ENCODE results near the gene COL15A1. TPM values are rescaled to one million over a fixed set of nuclear protein-coding genes. Genes with fewer than 3 reads are reported as not detected.

COL15A1 gene
- polyA plus RNA-seq, 3 donors from 2014 or later, result 0.36 to 0.85 (median 0.54) TPM

GRCh38 chr9:99040911-99041582 lies 97.3 kb downstream of the COL15A1 start:
- H3K27me3 Mint-ChIP-seq (ENCODE audit: low read depth in 3 of 3), result peaks cover 0 to 2% (median 2%) of the 10 kb centered on the region in 3 donors
- DNase-seq, result peak; percentile 39 to 46 (median 39)
- H3K4me3 Mint-ChIP-seq, result peak overlapping the region; percentile 65 to 80 (median 68)
- peaks cover 5 to 20% (median 9%) of the 10 kb centered on the region in 6 donors for H3K9me3 Mint-ChIP-seq
- peaks cover 73 to 75% of the 10 kb centered on the region in 2 donors for H3K4me1 Mint-ChIP-seq
- H3K36me3 Mint-ChIP-seq, result peaks cover 0 to 15% (median 11%) of the 10 kb centered on the region in 3 donors
- peak overlapping the region; percentile 69 to 88 (median 86) for H3K27ac Mint-ChIP-seq

GRCh38 chr9:99041618-99042017 lies 97.9 kb downstream of the COL15A1 start:
- Mint-ChIP-seq H3K36me3 (peaks cover 0 to 15% (median 11%) of the 10 kb centered on the region in 3 donors), H3K9me3 (peaks cover 5 to 20% (median 9%) of the 10 kb centered on the region in 6 donors), H3K27me3 (ENCODE audit: low read depth in 3 of 3) (peaks cover 0 to 2% (median 2%) of the 10 kb centered on the region in 3 donors), H3K4me3 (peak overlapping the region; percentile 65 to 80 (median 68)), H3K4me1 (peaks cover 77 to 81% of the 10 kb centered on the region in 2 donors), H3K27ac (peak overlapping the region; percentile 69 to 88 (median 86))
- DNase-seq, result peak in 2 of 3 donors; percentile 34 to 40

- DNase-seq, result no peak
- Mint-ChIP-seq H3K4me3 (peak overlapping the region in 1 of 5 donors; percentile 35), H3K9me3 (peaks cover 5 to 20% (median 9%) of the 10 kb centered on the region in 6 donors), H3K27ac (no peak overlapping the region), H3K4me1 (peaks cover 81 to 86% of the 10 kb centered on the region in 2 donors), H3K27me3 (ENCODE audit: low read depth in 3 of 3) (peaks cover 0 to 2% (median 2%) of the 10 kb centered on the region in 3 donors), H3K36me3 (peaks cover 0 to 15% (median 11%) of the 10 kb centered on the region in 3 donors)
These were observed 98.9 kb downstream of the COL15A1 start for GRCh38 chr9:99042620-99043019.

- peaks cover 0 to 2% (median 2%) of the 10 kb centered on the region in 3 donors for H3K27me3 Mint-ChIP-seq (ENCODE audit: low read depth in 3 of 3)
- H3K27ac Mint-ChIP-seq, result peak overlapping the region in 4 of 6 donors; percentile 2 to 60 (median 40)
- peaks cover 89 to 100% of the 10 kb centered on the region in 2 donors for H3K4me1 Mint-ChIP-seq
- peaks cover 5 to 20% (median 9%) of the 10 kb centered on the region in 6 donors for H3K9me3 Mint-ChIP-seq
- DNase-seq, result peak in 1 of 3 donors; percentile 32
- H3K4me3 Mint-ChIP-seq, result peak overlapping the region in 3 of 5 donors; percentile 34 to 73 (median 38)
- H3K36me3 Mint-ChIP-seq, result peaks cover 0 to 15% (median 11%) of the 10 kb centered on the region in 3 donors
These were observed 101.1 kb downstream of the COL15A1 start for GRCh38 chr9:99044827-99045226.

- H3K4me1 Mint-ChIP-seq, result peaks cover 89 to 100% of the 10 kb centered on the region in 2 donors
- no peak for DNase-seq
- H3K4me3 Mint-ChIP-seq, result no peak overlapping the region
- peaks cover 5 to 20% (median 9%) of the 10 kb centered on the region in 6 donors for H3K9me3 Mint-ChIP-seq
- peaks cover 0 to 15% (median 11%) of the 10 kb centered on the region in 3 donors for H3K36me3 Mint-ChIP-seq
- peak overlapping the region in 1 of 6 donors; percentile 28 for H3K27ac Mint-ChIP-seq
- H3K27me3 Mint-ChIP-seq (ENCODE audit: low read depth in 3 of 3), result peaks cover 0 to 2% (median 0%) of the 10 kb centered on the region in 3 donors
These were observed 102.4 kb downstream of the COL15A1 start for GRCh38 chr9:99046068-99046467.

- H3K4me1 Mint-ChIP-seq, result peaks cover 89 to 100% of the 10 kb centered on the region in 2 donors
- no peak for DNase-seq
- H3K27me3 Mint-ChIP-seq (ENCODE audit: low read depth in 3 of 3), result no peaks in the 10 kb centered on the region
- H3K27ac Mint-ChIP-seq, result peak overlapping the region in 1 of 6 donors; percentile 28
- peak overlapping the region in 1 of 5 donors; percentile 8 for H3K4me3 Mint-ChIP-seq
- H3K9me3 Mint-ChIP-seq, result peaks cover 5 to 20% (median 9%) of the 10 kb centered on the region in 6 donors
- peaks cover 0 to 15% (median 11%) of the 10 kb centered on the region in 3 donors for H3K36me3 Mint-ChIP-seq
These were observed 102.9 kb downstream of the COL15A1 start for GRCh38 chr9:99046542-99047071.

GRCh38 chr9:99049228-99049627 lies 105.5 kb downstream of the COL15A1 start:
- peaks cover 2 to 14% (median 8%) of the 10 kb centered on the region in 6 donors for H3K9me3 Mint-ChIP-seq
- peaks cover 0 to 12% (median 8%) of the 10 kb centered on the region in 3 donors for H3K36me3 Mint-ChIP-seq
- H3K27ac Mint-ChIP-seq, result no peak overlapping the region
- peaks cover 91 to 100% of the 10 kb centered on the region in 2 donors for H3K4me1 Mint-ChIP-seq
- H3K27me3 Mint-ChIP-seq (ENCODE audit: low read depth in 3 of 3), result peaks cover 0 to 4% (median 0%) of the 10 kb centered on the region in 3 donors
- DNase-seq, result no peak
- peak overlapping the region; percentile 15 to 51 (median 27) for H3K4me3 Mint-ChIP-seq

- Mint-ChIP-seq H3K36me3 (peaks cover 0 to 8% (median 4%) of the 10 kb centered on the region in 3 donors), H3K4me3 (peak overlapping the region; percentile 4 to 51 (median 22)), H3K9me3 (peaks cover 0 to 10% (median 7%) of the 10 kb centered on the region in 6 donors), H3K4me1 (peaks cover 91 to 100% of the 10 kb centered on the region in 2 donors), H3K27me3 (ENCODE audit: low read depth in 3 of 3) (peaks cover 0 to 4% (median 0%) of the 10 kb centered on the region in 3 donors), H3K27ac (peak overlapping the region in 3 of 6 donors; percentile 63 to 76 (median 75))
- DNase-seq, result no peak
These were observed 105.9 kb downstream of the COL15A1 start for GRCh38 chr9:99049641-99050040.

- H3K27ac Mint-ChIP-seq, result peak overlapping the region in 2 of 6 donors; percentile 43 to 63
- H3K9me3 Mint-ChIP-seq, result peaks cover 0 to 2% (median under 1%) of the 10 kb centered on the region in 6 donors
- H3K36me3 Mint-ChIP-seq, result peaks cover 0 to 1% (median under 1%) of the 10 kb centered on the region in 3 donors
- DNase-seq, result no peak
- peaks cover 0 to 4% (median 1%) of the 10 kb centered on the region in 3 donors for H3K27me3 Mint-ChIP-seq (ENCODE audit: low read depth in 3 of 3)
- peak overlapping the region in 3 of 5 donors; percentile 7 to 8 (median 7) for H3K4me3 Mint-ChIP-seq
- peaks cover 91 to 100% of the 10 kb centered on the region in 2 donors for H3K4me1 Mint-ChIP-seq
These were observed 106.7 kb downstream of the COL15A1 start for GRCh38 chr9:99050292-99050911.

GRCh38 chr9:99050924-99051323 lies 107.2 kb downstream of the COL15A1 start:
- Mint-ChIP-seq H3K27me3 (ENCODE audit: low read depth in 3 of 3) (peaks cover 0 to 4% (median 3%) of the 10 kb centered on the region in 3 donors), H3K9me3 (no peaks in the 10 kb centered on the region), H3K36me3 (peaks cover 0 to 5% (median 0%) of the 10 kb centered on the region in 3 donors), H3K4me1 (peaks cover 91 to 100% of the 10 kb centered on the region in 2 donors), H3K4me3 (peak overlapping the region in 1 of 5 donors; percentile 14), H3K27ac (peak overlapping the region in 1 of 6 donors; percentile 53)
- DNase-seq, result no peak

GRCh38 chr9:99051406-99051805 lies 107.7 kb downstream of the COL15A1 start:
- H3K27ac Mint-ChIP-seq, result peak overlapping the region in 1 of 6 donors; percentile 53
- peaks cover 91 to 100% of the 10 kb centered on the region in 2 donors for H3K4me1 Mint-ChIP-seq
- H3K27me3 Mint-ChIP-seq (ENCODE audit: low read depth in 3 of 3), result peaks cover 0 to 4% (median 4%) of the 10 kb centered on the region in 3 donors
- peaks cover 0 to 6% (median 0%) of the 10 kb centered on the region in 3 donors for H3K36me3 Mint-ChIP-seq
- no peak for DNase-seq
- H3K4me3 Mint-ChIP-seq, result peak overlapping the region in 2 of 5 donors; percentile 6 to 14
- H3K9me3 Mint-ChIP-seq, result no peaks in the 10 kb centered on the region

GRCh38 chr9:99051851-99052250 lies 108.1 kb downstream of the COL15A1 start:
- Mint-ChIP-seq H3K4me3 (peak overlapping the region in 1 of 5 donors; percentile 45), H3K9me3 (no peaks in the 10 kb centered on the region), H3K27ac (peak overlapping the region in 3 of 6 donors; percentile 41 to 91 (median 88)), H3K36me3 (peaks cover 0 to 9% (median 3%) of the 10 kb centered on the region in 3 donors), H3K27me3 (ENCODE audit: low read depth in 3 of 3) (peaks cover 0 to 6% (median 4%) of the 10 kb centered on the region in 3 donors), H3K4me1 (peaks cover 91 to 100% of the 10 kb centered on the region in 2 donors)
- no peak for DNase-seq
